ENCODE data around the gene EIF5A. TPM values are rescaled to one million over a fixed set of nuclear protein-coding genes. Genes with fewer than 3 reads are reported as not detected.

The EIF5A gene
- total and polyA plus RNA-seq, 2 experiments from 2014 or later = 267 to 693 TPM

DNA sequence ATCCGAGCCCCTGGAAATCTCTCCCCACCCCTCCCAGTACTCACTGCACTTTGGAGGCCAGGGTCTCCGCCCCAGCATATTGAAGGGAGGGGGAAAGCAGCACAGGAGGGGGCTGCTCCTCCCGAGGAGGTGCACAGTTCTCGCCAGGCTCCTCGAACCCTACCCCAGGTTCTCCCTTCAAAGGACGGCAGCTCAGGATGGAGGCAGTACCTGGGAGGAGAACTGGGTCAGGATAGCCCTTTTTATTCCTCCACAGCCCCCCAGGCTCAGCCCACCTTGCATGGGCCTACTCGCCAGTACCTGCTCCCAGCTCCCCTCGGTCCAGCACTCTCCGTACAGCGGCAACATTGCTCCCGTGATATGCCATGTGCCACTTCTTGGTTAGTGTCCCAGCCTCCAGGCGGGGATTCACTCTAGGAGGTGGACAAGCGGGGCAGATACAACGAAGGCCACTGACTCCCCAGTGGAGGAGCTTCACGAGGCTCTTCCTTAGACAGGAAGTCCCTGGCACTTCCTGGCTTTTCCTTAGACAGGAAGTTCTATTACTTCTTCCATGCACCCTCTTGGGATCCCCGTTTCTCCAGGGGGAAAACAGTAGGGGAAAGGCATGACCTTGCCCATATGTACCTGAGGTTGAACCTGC, 9.9 kb downstream of the EIF5A start:
- Histone ChIP-seq H3K27ac (no peak overlapping the region), H3K36me3 (replicated peaks; ENCODE audit: insufficient read depth, low read depth) (no peaks in the 10 kb centered on the region), H3K4me3 (no peak overlapping the region), H2AFZ (no peak overlapping the region), H3K9me2 (replicated peaks; ENCODE audit: insufficient read depth) (no peaks in the 10 kb centered on the region), H3K79me2 (peaks cover 24% of the 10 kb centered on the region), H3K4me1 (ENCODE audit: insufficient read depth) (peaks cover 11% of the 10 kb centered on the region), H3K9me3 (ENCODE audit: low read depth) (no peaks in the 10 kb centered on the region), H3K4me2 (no peak overlapping the region), H4K20me1 (ENCODE audit: insufficient read depth, poor library complexity, severe bottlenecking) (peaks cover 8% of the 10 kb centered on the region), H3K27me3 (no peaks in the 10 kb centered on the region)
- no peak for TF ChIP-seq EZH2 (IDR thresholded peaks at IDR 0.05; ENCODE audit: borderline replicate concordance)
- WGBS (ENCODE audit: low lambda C conversion rate, missing lambda C conversion rate) = 89% methylated on average over 16 of the region's 16 CpGs
- peak; percentile 8 for DNase-seq (ENCODE audit: low spot score)

DNA sequence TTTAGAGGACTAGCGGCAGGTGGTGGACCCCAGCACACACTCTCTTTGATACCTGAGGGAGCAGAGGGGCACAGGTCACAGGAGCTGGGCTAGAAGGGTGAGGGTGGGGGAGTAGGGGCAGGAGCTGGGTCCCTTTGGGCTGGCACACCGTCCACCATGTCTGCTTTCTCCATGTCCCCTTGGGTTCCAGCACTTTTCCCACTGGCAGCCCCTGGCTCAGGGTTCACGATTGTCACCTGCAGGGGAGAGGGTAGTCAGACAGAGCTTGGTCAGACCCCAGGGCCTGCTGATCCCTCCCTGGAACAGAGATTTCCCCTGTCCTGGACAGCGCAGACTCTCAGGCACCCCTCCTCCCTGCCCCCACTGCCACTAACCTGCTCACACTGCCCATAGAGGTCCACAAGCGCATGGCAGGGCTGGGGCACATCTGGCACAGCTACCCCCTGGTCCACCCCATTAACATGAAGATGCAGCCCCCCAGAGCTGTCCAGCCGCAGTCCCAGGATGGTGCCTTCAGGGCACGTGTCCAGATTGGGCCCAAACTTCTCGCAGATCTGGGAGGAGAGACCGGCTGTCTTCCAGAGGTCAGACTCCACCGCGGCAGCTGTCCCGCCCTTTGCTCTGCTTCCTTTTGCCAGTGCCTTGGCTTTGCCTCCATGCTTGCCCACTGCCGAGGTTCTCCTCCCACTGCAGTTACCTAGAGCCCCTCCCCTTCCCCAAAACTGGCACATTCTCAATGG, 10.9 kb downstream of the EIF5A start:
- Histone ChIP-seq H2AFZ (no peak overlapping the region), H3K9me2 (replicated peaks; ENCODE audit: insufficient read depth) (no peaks in the 10 kb centered on the region), H3K27ac (no peak overlapping the region), H4K20me1 (ENCODE audit: insufficient read depth, poor library complexity, severe bottlenecking) (no peaks in the 10 kb centered on the region), H3K4me1 (ENCODE audit: insufficient read depth) (peaks cover 11% of the 10 kb centered on the region), H3K9me3 (ENCODE audit: low read depth) (no peaks in the 10 kb centered on the region), H3K79me2 (peaks cover 14% of the 10 kb centered on the region), H3K4me2 (no peak overlapping the region), H3K27me3 (no peaks in the 10 kb centered on the region), H3K36me3 (replicated peaks; ENCODE audit: insufficient read depth, low read depth) (no peaks in the 10 kb centered on the region), H3K4me3 (no peak overlapping the region)
- WGBS (ENCODE audit: low lambda C conversion rate, missing lambda C conversion rate) = 96% methylated on average over 13 of the region's 13 CpGs
- TF ChIP-seq, protein P1, sequence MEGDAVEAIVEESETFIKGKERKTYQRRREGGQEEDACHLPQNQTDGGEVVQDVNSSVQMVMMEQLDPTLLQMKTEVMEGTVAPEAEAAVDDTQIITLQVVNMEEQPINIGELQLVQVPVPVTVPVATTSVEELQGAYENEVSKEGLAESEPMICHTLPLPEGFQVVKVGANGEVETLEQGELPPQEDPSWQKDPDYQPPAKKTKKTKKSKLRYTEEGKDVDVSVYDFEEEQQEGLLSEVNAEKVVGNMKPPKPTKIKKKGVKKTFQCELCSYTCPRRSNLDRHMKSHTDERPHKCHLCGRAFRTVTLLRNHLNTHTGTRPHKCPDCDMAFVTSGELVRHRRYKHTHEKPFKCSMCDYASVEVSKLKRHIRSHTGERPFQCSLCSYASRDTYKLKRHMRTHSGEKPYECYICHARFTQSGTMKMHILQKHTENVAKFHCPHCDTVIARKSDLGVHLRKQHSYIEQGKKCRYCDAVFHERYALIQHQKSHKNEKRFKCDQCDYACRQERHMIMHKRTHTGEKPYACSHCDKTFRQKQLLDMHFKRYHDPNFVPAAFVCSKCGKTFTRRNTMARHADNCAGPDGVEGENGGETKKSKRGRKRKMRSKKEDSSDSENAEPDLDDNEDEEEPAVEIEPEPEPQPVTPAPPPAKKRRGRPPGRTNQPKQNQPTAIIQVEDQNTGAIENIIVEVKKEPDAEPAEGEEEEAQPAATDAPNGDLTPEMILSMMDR (IDR thresholded peaks at IDR 0.05; ENCODE audit: poor library complexity) = no peak
- TF ChIP-seq EZH2phosphoT487 (IDR thresholded peaks at IDR 0.05; ENCODE audit: low read depth, severe bottlenecking, unreplicated experiment) (no peak), EZH2 (IDR thresholded peaks at IDR 0.05; ENCODE audit: borderline replicate concordance) (no peak)
- peak; percentile 3 for DNase-seq (ENCODE audit: low spot score)

DNA sequence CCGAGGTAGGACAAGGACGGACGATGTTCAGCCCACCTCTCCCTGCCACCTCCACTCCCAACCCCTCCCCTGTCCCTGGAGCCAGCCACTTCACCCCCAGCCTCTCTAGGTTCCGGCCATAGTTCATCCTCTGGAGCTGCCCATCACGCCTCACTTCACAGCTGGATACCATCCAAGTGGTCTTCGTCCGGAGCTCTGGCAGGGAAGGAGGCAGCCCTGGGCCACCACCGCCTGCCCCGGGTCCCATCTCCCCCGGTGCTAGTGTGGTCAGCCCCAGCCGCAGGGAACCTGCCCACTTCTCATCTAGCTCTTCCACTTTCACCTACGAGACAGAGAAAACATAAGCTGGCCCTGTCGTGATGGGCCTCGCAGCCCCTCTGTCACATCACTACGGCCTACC, 14.0 kb downstream of the EIF5A start:
- H3K36me3 ChIP-seq (replicated peaks; ENCODE audit: insufficient read depth, low read depth) = no peaks in the 10 kb centered on the region

More for the DNA sequence above, 14.0 kb downstream of the EIF5A start:
- WGBS (ENCODE audit: low lambda C conversion rate, missing lambda C conversion rate) = over 99% methylated on average over 15 of the region's 15 CpGs
- Histone ChIP-seq H3K27me3 (no peaks in the 10 kb centered on the region), H3K9me2 (replicated peaks; ENCODE audit: insufficient read depth) (no peaks in the 10 kb centered on the region), H3K4me2 (no peak overlapping the region), H3K4me1 (ENCODE audit: insufficient read depth) (no peaks in the 10 kb centered on the region), H2AFZ (no peak overlapping the region), H4K20me1 (ENCODE audit: insufficient read depth, poor library complexity, severe bottlenecking) (no peaks in the 10 kb centered on the region), H3K79me2 (no peaks in the 10 kb centered on the region), H3K4me3 (no peak overlapping the region), H3K27ac (no peak overlapping the region), H3K9me3 (ENCODE audit: low read depth) (no peaks in the 10 kb centered on the region)
- TF ChIP-seq, protein P1 (IDR thresholded peaks at IDR 0.05; ENCODE audit: poor library complexity) = no peak
- no peak for DNase-seq (ENCODE audit: low spot score)

Data from hepatocyte (in vitro differentiated cells).